H9 (cell line): ENCODE measurements around the gene PPAT. TPM values are rescaled to one million over a fixed set of nuclear protein-coding genes. Genes with fewer than 3 reads are reported as not detected.

Experiments
- DNase-seq: peaks from one replicate; pipeline ENCODE4 v3.0.0-alpha.2; 2017
- H2AFZ ChIP-seq: one replicate; pipeline ENCODE4 v1.6.1; 2013; ENCODE audit warnings: mild to moderate bottlenecking, low read length, control low read depth, moderate library complexity
- H2AK5ac ChIP-seq: 2 replicates; pipeline ENCODE4 v1.6.1; 2013; ENCODE audit warnings: low read length, control low read depth, mixed read lengths; ENCODE audit not compliant: insufficient read length
- H2BK120ac ChIP-seq: one replicate; pipeline ENCODE4 v1.6.1; 2013; ENCODE audit warnings: low read depth, mild to moderate bottlenecking, low read length, control low read depth, inconsistent platforms; ENCODE audit not compliant: poor library complexity, severe bottlenecking
- H2BK12ac ChIP-seq: 2 replicates; pipeline ENCODE4 v1.6.1; 2013; ENCODE audit warnings: low read length, control low read depth, mixed read lengths, low read depth; ENCODE audit not compliant: insufficient read length
- H2BK15ac ChIP-seq: 2 replicates; pipeline ENCODE4 v1.6.1; 2013; ENCODE audit warnings: low read depth, low read length, control low read depth
- H2BK20ac ChIP-seq: one replicate; pipeline ENCODE4 v1.6.1; 2013; ENCODE audit warnings: low read depth, mild to moderate bottlenecking, low read length, control low read depth, inconsistent platforms; ENCODE audit not compliant: poor library complexity, severe bottlenecking
- H2BK5ac ChIP-seq: 2 replicates; pipeline ENCODE4 v1.6.1; 2013; ENCODE audit warnings: low read length, control low read depth, mixed read lengths; ENCODE audit not compliant: insufficient read length
- H3K14ac ChIP-seq: 2 replicates; pipeline ENCODE4 v1.6.1; 2013; ENCODE audit warnings: low read length, control low read depth; ENCODE audit not compliant: insufficient read depth
- H3K18ac ChIP-seq: 2 replicates; pipeline ENCODE4 v1.6.1; 2013; ENCODE audit warnings: low read depth, mild to moderate bottlenecking, mixed read lengths, low read length, control low read depth; ENCODE audit not compliant: insufficient read length
- H3K23ac ChIP-seq: 2 replicates; pipeline ENCODE4 v1.6.1; 2013; ENCODE audit warnings: low read length, control low read depth, mixed read lengths, low read depth; ENCODE audit not compliant: insufficient read length
- H3K23me2 ChIP-seq: 2 replicates; pipeline ENCODE4 v1.6.1; 2013; ENCODE audit warnings: low read depth, mild to moderate bottlenecking, mixed read lengths, low read length, control low read depth; ENCODE audit not compliant: insufficient read length, poor library complexity, severe bottlenecking
- H3K27ac ChIP-seq: 2 replicates; pipeline ENCODE4 v1.5.1; 2013; ENCODE audit warnings: low read length, control low read depth, mixed read lengths, low read depth; ENCODE audit not compliant: insufficient read length
- H3K27me3 ChIP-seq: 2 replicates; pipeline ENCODE4 v1.6.1; 2013; ENCODE audit warnings: low read length, control low read depth, inconsistent platforms; ENCODE audit not compliant: insufficient read depth
- H3K4ac ChIP-seq: 2 replicates; pipeline ENCODE4 v1.6.1; 2013; ENCODE audit warnings: low read depth, mild to moderate bottlenecking, control low read depth, inconsistent platforms, low read length, moderate library complexity
- H3K4me1 ChIP-seq: 2 replicates; pipeline ENCODE4 v1.6.1; 2013; ENCODE audit warnings: low read length, control low read depth, inconsistent platforms; ENCODE audit not compliant: insufficient read depth
- H3K4me2 ChIP-seq: 2 replicates; pipeline ENCODE4 v1.6.1; 2013; ENCODE audit warnings: low read length, control low read depth, mixed read lengths; ENCODE audit not compliant: insufficient read length, insufficient read depth
- H3K56ac ChIP-seq: 2 replicates; pipeline ENCODE4 v1.6.1; 2013; ENCODE audit warnings: low read depth, mild to moderate bottlenecking, mixed read lengths, low read length, control low read depth; ENCODE audit not compliant: insufficient read length
- H3K79me1 ChIP-seq: 2 replicates; pipeline ENCODE4 v1.6.1; 2013; ENCODE audit warnings: low read depth, mild to moderate bottlenecking, moderate library complexity, low read length, control low read depth, inconsistent platforms; ENCODE audit not compliant: insufficient read depth, poor library complexity, severe bottlenecking
- H3K79me2 ChIP-seq: 2 replicates; pipeline ENCODE4 v1.6.1; 2013; ENCODE audit warnings: low read length, control low read depth, inconsistent platforms; ENCODE audit not compliant: insufficient read depth
- H3K9ac ChIP-seq: 2 replicates; pipeline ENCODE4 v1.6.1; 2013; ENCODE audit warnings: low read length, control low read depth, mixed read lengths; ENCODE audit not compliant: insufficient read length; ENCODE audit errors: extremely low read depth
- H3K9me3 ChIP-seq: one replicate; pipeline ENCODE4 v1.6.1; 2013; ENCODE audit warnings: low read depth, low read length, inconsistent platforms; ENCODE audit not compliant: control insufficient read depth
- H3T11ph ChIP-seq: one replicate; pipeline ENCODE4 v1.6.1; 2013; ENCODE audit warnings: mild to moderate bottlenecking, low read length, control low read depth, inconsistent platforms
- H4K20me1 ChIP-seq: one replicate; pipeline ENCODE4 v1.6.1; 2013; ENCODE audit not compliant: control insufficient read depth, insufficient read length, insufficient read depth
- H4K5ac ChIP-seq: 2 replicates; pipeline ENCODE4 v1.6.1; 2013; ENCODE audit warnings: low read depth, mild to moderate bottlenecking, mixed read lengths, low read length, control low read depth; ENCODE audit not compliant: insufficient read length
- H4K8ac ChIP-seq: replicated peaks from 2 replicates; pipeline ENCODE4 v1.6.1; 2013; ENCODE audit warnings: low read length, control low read depth, mixed read lengths, low read depth; ENCODE audit not compliant: insufficient read length
- H4K91ac ChIP-seq: 2 replicates; pipeline ENCODE4 v1.6.1; 2013; ENCODE audit warnings: low read depth, mild to moderate bottlenecking, moderate library complexity, mixed read lengths, low read length, control low read depth; ENCODE audit not compliant: insufficient read length
- H3K27ac Mint-ChIP-seq, 3 experiments: 2 replicates in 2 of 3; 3 replicates in 1 of 3; pipeline ENCODE4 v1.8.0; 2020 to 2021; ENCODE audit warnings: mixed read lengths in 3 of 3, mild to moderate bottlenecking in 1 of 3, moderate library complexity in 1 of 3
- H3K27me3 Mint-ChIP-seq: 2 replicates; pipeline ENCODE4 v1.8.0; 2021; ENCODE audit warnings: low read depth, mild to moderate bottlenecking, moderate library complexity, mixed read lengths
- H3K36me3 Mint-ChIP-seq, 3 experiments: 2 replicates in 2 of 3; 3 replicates in 1 of 3; pipeline ENCODE4 v1.8.0; 2020 to 2021; ENCODE audit warnings: low read depth in 3 of 3, mixed read lengths in 3 of 3; ENCODE audit not compliant: insufficient read depth in 1 of 3
- H3K4me1 Mint-ChIP-seq, 2 experiments: 2 replicates each; pipeline ENCODE4 v1.8.0; 2020; ENCODE audit warnings: mixed read lengths in 2 of 2
- H3K4me3 Mint-ChIP-seq, 2 experiments: 2 replicates in 1 of 2; 3 replicates in 1 of 2; pipeline ENCODE4 v1.8.0; 2020 to 2021; ENCODE audit warnings: mild to moderate bottlenecking in 2 of 2, mixed read lengths in 2 of 2, moderate library complexity in 1 of 2
- H3K9me3 Mint-ChIP-seq, 2 experiments: 2 replicates in 1 of 2; 3 replicates in 1 of 2; pipeline ENCODE4 v1.8.0; 2020; ENCODE audit warnings: mild to moderate bottlenecking in 2 of 2, mixed read lengths in 2 of 2, moderate library complexity in 1 of 2
- WGBS: extraction: QIAGEN DNeasy Blood & Tissue Kit; methylation state at CpG from one replicate; pipeline ENCODE4 v1.1.7; 2013; ENCODE audit warnings: missing lambda C conversion rate, low lambda C conversion rate, mixed read lengths; ENCODE audit not compliant: insufficient read length; ENCODE audit errors: extremely low coverage; 5-methylcytosine and 5-hydroxymethylcytosine counted together
- total RNA-seq: library from RNA; stranded (reverse); gene quantifications from 2 replicates; pipeline ENCODE4 v1.2.1, GENCODE V29; 2021
- TF ChIP-seq, protein P1 (sequence below): fragments of 200-600 bp; sonication (generic); conservative IDR thresholded peaks from 3 replicates; pipeline ENCODE4 v1.8.0; 2021; ENCODE audit warnings: antibody characterized with exemption, mild to moderate bottlenecking

The PPAT gene
- total RNA-seq, 1 experiment from 2014 or later = 77.1 TPM

DNA sequence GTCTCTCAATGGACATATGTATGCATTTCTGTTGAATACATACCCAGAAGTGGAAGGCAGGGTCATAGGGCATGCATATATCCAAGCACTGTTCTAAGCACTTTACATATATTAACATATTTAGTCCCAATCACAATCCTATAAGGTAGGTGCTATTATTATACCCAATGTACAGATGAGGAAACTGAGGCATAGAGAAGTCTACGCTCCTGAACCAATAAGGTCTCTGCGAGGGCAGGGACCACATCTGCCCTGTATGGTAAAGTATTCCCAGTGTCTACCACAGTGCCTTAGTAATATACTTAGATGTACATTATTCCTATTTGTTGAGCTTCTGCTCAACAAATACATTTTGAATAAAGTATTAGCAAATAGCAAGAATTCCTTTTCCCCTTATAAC is 5.2 kb downstream of the PPAT start:
- WGBS = no CpG with 5 or more reads among the region's 2 CpGs
- no peak overlapping the region for H2BK20ac ChIP-seq
- H2AK5ac ChIP-seq = no peak overlapping the region
- no peaks in the 10 kb centered on the region for H3K27me3 Mint-ChIP-seq
- H2BK120ac ChIP-seq = no peak overlapping the region
- no peaks in the 10 kb centered on the region for H3K27me3 ChIP-seq
- H2BK15ac ChIP-seq = no peak overlapping the region
- TF ChIP-seq, protein P1, sequence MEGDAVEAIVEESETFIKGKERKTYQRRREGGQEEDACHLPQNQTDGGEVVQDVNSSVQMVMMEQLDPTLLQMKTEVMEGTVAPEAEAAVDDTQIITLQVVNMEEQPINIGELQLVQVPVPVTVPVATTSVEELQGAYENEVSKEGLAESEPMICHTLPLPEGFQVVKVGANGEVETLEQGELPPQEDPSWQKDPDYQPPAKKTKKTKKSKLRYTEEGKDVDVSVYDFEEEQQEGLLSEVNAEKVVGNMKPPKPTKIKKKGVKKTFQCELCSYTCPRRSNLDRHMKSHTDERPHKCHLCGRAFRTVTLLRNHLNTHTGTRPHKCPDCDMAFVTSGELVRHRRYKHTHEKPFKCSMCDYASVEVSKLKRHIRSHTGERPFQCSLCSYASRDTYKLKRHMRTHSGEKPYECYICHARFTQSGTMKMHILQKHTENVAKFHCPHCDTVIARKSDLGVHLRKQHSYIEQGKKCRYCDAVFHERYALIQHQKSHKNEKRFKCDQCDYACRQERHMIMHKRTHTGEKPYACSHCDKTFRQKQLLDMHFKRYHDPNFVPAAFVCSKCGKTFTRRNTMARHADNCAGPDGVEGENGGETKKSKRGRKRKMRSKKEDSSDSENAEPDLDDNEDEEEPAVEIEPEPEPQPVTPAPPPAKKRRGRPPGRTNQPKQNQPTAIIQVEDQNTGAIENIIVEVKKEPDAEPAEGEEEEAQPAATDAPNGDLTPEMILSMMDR = no peak
- H3K79me2 ChIP-seq = peaks cover 59% of the 10 kb centered on the region
- DNase-seq = no peak
- H4K20me1 ChIP-seq = peaks cover 4% of the 10 kb centered on the region
- no peak overlapping the region for H3K14ac ChIP-seq
- H3K27ac ChIP-seq = no peak overlapping the region
- no peak overlapping the region for H4K5ac ChIP-seq
- no peaks in the 10 kb centered on the region for H3K23me2 ChIP-seq
- no peak overlapping the region for H2BK5ac ChIP-seq
- no peak overlapping the region for H3K23ac ChIP-seq
- H3K4me2 ChIP-seq = no peak overlapping the region
- peaks cover 14 to 26% (median 16%) of the 10 kb centered on the region in 3 experiments for H3K36me3 Mint-ChIP-seq
- no peaks in the 10 kb centered on the region for H3K79me1 ChIP-seq
- H3K9ac ChIP-seq = no peak overlapping the region
- no peak overlapping the region for H3K27ac Mint-ChIP-seq
- no peak overlapping the region for H2AFZ ChIP-seq
- no peak overlapping the region for H2BK12ac ChIP-seq
- H4K8ac ChIP-seq = no peak overlapping the region
- no peak overlapping the region for H3K4me3 Mint-ChIP-seq
- H3T11ph ChIP-seq = no peak overlapping the region
- peaks cover 0 to 4% of the 10 kb centered on the region in 2 experiments; a peak in 3 of 5 replicates for H3K9me3 Mint-ChIP-seq
- peaks cover 2% of the 10 kb centered on the region; the same call in 1 of the 2 replicates for H3K4me1 ChIP-seq
- peaks cover 23 to 34% of the 10 kb centered on the region in 2 experiments for H3K4me1 Mint-ChIP-seq
- no peak overlapping the region for H3K56ac ChIP-seq
- no peaks in the 10 kb centered on the region for H3K9me3 ChIP-seq
- H3K18ac ChIP-seq = no peak overlapping the region
- H3K4ac ChIP-seq = no peak overlapping the region
- no peak overlapping the region for H4K91ac ChIP-seq
